Epithelial cell of proximal tubule (primary cell): ENCODE results near the gene MLLT1. TPM values are rescaled to one million over a fixed set of nuclear protein-coding genes. Genes with fewer than 3 reads are reported as not detected.
A peak's percentile ranks its signal among the peaks of the same experiment; 100 is the strongest.
"Not testable (repeated sequence)": the region's sequence is repeated elsewhere in the genome, so short reads cannot be mapped to it uniquely, and the experiment has no call there.

Source experiments
- DNase-seq: peaks from one replicate; pipeline ENCODE4 v3.0.0-alpha.2; 2011; ENCODE audit warnings: low read depth
- H3K4me3 ChIP-seq: 2 replicates; pipeline ENCODE4 v1.5.1; 2011; ENCODE audit warnings: low read depth, mild to moderate bottlenecking, low read length
- CTCF ChIP-seq: conservative IDR thresholded peaks from 2 replicates; pipeline ENCODE4 v1.5.1; 2012; ENCODE audit warnings: low read depth, mild to moderate bottlenecking, low read length
- total RNA-seq: library from RNA; depleted of rRNA; stranded (reverse); fragments of >200 nt; gene quantifications from 2 replicates; pipeline ENCODE4 v1.2.3, GENCODE V29; 2015

Gene MLLT1
- 15.2 and 22.9 TPM in 2 replicates for total RNA-seq

DNA sequence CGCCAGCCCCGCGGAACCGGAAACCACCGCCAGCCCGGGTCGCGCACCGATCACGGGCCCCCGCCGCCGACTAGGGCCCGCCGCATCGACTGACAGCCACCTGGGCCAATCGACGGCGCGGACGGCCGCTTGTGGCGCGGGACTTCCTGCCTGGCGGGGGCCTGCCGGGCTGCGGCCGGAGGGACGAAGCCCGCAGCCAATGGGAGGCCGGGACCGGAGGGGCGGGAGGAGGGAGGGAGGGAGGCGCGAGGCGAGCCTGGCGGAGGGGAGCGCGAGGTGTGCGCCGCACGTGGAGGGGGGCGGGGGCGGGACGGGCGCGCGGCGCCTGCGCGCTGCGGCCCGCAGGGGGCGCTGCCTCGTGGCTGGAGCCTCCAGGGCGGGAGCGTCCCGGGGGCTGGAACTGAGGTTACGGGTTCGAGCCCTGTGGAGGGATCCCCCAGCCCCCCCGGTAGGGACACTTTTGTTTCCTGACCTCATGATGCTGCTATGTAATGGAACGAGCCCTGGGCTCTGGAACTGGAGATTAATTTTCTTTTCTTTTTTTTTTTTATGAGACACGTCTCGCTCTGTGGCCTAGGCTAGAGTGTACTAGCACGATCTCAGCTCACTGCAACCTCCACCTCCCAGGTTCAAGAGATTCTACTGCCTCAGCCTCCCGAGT lies at the start of gene MLLT1:
TSS of gene MLLT1 (minus strand) at position 45 of the 661 bp plus-strand sequence. CDS start 191 bp downstream, outside the sequence.
- no peak for DNase-seq
- TF ChIP-seq CTCF = peak; percentile 57
- H3K4me3 ChIP-seq = peak within 1 kb of the TSS; percentile 86

DNA sequence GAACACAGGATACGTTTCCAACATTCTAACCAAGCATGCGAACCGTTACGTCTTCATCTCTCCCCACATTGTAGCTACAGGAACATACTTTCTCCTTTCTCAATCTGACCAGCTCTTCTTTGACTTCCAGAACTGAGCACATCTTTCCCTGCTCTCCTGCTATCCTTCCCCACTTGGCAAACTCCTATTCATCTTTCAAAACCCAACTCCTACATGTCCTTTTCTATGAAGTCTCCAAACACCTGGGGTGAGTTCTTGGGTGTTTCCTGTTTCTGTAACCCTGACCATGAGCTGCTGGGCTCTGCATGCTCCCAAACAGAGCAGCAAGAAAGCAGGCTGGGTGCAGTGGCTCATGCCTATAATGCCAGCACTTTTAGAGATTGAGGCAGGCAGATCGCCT lies 47.0 kb upstream of the MLLT1 start:
- no peak overlapping the region for H3K4me3 ChIP-seq
- no peak for DNase-seq
- no peak for TF ChIP-seq CTCF

GRCh38 chr19:6325614-6326013 lies 45.8 kb upstream of the MLLT1 start:
- H3K4me3 ChIP-seq = no peak overlapping the region
- no peak for TF ChIP-seq CTCF
- DNase-seq = no peak

DNA sequence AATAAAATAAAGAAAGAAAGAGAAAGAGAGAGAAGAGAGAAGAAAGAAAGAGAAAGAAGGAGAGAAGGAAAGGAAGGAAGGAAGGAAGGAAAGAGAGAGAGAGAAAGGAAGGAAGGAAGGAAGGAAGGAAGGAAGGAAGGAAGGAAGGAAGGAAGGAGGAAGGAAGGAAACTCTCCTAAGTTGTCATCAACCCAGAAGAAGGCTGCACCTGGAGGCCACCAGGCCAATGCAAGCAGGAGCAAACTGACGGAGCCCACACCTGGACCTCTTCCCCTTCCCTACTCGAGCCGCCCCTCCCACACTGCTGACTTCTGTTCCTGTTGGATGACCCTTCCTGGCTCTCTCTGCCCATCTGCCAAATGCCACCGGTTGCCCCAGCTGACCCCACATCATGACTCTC lies 45.0 kb upstream of the MLLT1 start:
- TF ChIP-seq CTCF = no peak

GRCh38 chr19:6322284-6322683 lies 42.5 kb upstream of the MLLT1 start:
- H3K4me3 ChIP-seq = no peak overlapping the region
- TF ChIP-seq CTCF = no peak
- DNase-seq = no peak

More for the DNA sequence above, 45.0 kb upstream of the MLLT1 start:
- no peak for DNase-seq
- no peak overlapping the region for H3K4me3 ChIP-seq

- no peak for DNase-seq
- no peak overlapping the region for H3K4me3 ChIP-seq
- no peak for TF ChIP-seq CTCF
Measured at GRCh38 chr19:6319376-6319775, 39.6 kb upstream of the MLLT1 start.

DNA sequence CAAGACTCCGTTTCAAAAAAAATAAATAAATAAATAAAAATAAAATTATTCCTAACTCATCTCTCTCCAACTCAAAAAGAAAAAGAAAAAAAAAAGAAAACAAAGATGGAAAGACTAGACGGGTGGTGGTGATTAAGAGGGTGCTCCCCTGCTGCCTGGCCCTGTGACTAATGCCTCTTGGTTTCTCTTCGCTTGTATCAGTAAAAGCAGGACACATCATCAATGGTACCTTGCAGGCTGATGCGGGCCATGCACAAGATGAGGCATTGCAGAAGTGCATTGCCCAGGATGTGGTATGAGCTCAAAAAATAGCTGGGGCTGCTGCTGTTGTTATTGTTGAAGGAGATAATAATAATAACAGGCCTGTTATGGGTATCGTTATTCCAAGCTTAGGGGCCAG lies 39.0 kb upstream of the MLLT1 start:
- DNase-seq = no peak
- no peak overlapping the region for H3K4me3 ChIP-seq
- TF ChIP-seq CTCF = no peak

- not testable (repeated sequence) for DNase-seq, H3K4me3 ChIP-seq
Measured at GRCh38 chr19:6315646-6316045, 35.9 kb upstream of the MLLT1 start.
